Prostate gland (tissue), 2 donors: ENCODE measurements around the gene ZNF516.

Source experiments
- CTCF ChIP-seq, 4 experiments: fragments of 200-600 bp in 2 of 4; fragments of 450-650 bp in 2 of 4; sonication (generic) in 2 of 4; IDR thresholded peaks; 1 replicate in 3 of 4; 2 replicates in 1 of 4; pipeline ENCODE4 v1.5.1; 2016 to 2019; ENCODE audit warnings: antibody characterized with exemption in 4 of 4, mild to moderate bottlenecking in 2 of 4, moderate library complexity in 2 of 4
- POLR2A ChIP-seq: fragments of 450-650 bp; IDR thresholded peaks from one replicate; pipeline ENCODE4 v1.6.1; 2016; ENCODE audit warnings: antibody characterized with exemption, mild to moderate bottlenecking

- no peak for TF ChIP-seq CTCF (IDR thresholded peaks at IDR 0.05)
- TF ChIP-seq POLR2A: no peak
These were observed 39.9 kb downstream of the ZNF516 start for GRCh38 chr18:76455003-76455676.
